GM12801 (cell line): ENCODE measurements around the gene AKAP8L.

Experiments
- TF ChIP-seq, protein P1 (sequence below): IDR thresholded peaks from one replicate; pipeline ENCODE4 v1.5.1; 2011; ENCODE audit warnings: control low read depth; ENCODE audit not compliant: insufficient read length; ENCODE audit errors: extremely low read depth

Gene AKAP8L

GRCh38 chr19:15417699-15418098, 1.1 kb downstream of the AKAP8L start:
- TF ChIP-seq, protein P1, sequence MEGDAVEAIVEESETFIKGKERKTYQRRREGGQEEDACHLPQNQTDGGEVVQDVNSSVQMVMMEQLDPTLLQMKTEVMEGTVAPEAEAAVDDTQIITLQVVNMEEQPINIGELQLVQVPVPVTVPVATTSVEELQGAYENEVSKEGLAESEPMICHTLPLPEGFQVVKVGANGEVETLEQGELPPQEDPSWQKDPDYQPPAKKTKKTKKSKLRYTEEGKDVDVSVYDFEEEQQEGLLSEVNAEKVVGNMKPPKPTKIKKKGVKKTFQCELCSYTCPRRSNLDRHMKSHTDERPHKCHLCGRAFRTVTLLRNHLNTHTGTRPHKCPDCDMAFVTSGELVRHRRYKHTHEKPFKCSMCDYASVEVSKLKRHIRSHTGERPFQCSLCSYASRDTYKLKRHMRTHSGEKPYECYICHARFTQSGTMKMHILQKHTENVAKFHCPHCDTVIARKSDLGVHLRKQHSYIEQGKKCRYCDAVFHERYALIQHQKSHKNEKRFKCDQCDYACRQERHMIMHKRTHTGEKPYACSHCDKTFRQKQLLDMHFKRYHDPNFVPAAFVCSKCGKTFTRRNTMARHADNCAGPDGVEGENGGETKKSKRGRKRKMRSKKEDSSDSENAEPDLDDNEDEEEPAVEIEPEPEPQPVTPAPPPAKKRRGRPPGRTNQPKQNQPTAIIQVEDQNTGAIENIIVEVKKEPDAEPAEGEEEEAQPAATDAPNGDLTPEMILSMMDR, result no peak

DNA sequence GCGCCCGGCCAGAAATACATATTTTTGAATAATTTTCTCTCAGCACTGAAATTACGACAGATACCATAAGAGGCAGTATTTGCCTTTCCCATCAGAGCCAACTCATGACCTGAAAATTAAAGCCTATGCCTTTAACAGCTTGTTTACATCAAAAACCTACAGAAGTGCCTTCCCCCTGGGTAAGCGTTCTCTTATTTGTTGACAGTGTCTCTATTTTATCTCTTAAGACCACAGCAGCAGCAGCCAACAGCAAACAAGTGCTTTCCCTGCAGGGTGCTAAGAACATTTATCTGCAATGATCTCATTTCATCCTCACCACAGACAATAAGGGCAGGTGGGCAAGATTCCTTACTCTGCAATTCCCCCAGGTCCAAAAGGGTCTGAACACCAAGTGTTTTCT, 6.0 kb downstream of the AKAP8L start:
- TF ChIP-seq, protein P1, result no peak

DNA sequence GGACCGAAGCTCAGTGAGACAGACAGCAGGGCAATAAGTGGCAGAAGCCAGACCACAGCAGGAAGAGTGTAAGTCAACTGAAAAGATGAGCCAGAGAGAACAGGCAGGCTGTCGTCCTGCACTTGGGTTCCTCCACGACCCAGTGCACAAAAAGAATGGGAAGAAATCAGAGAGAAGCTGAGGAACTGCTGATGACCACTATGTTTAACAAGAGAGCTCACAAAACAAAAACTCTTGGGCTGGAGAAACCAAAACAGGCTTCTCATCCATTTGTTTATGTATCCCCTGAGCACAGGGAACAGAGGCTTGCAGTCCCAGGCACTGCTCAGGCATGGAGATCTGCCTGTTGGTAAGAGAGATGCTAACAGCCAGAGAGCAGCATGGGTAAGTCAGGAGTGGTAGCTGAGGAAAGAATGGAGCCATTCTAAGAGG, 14.0 kb downstream of the AKAP8L start:
- TF ChIP-seq, protein P1, result no peak

DNA sequence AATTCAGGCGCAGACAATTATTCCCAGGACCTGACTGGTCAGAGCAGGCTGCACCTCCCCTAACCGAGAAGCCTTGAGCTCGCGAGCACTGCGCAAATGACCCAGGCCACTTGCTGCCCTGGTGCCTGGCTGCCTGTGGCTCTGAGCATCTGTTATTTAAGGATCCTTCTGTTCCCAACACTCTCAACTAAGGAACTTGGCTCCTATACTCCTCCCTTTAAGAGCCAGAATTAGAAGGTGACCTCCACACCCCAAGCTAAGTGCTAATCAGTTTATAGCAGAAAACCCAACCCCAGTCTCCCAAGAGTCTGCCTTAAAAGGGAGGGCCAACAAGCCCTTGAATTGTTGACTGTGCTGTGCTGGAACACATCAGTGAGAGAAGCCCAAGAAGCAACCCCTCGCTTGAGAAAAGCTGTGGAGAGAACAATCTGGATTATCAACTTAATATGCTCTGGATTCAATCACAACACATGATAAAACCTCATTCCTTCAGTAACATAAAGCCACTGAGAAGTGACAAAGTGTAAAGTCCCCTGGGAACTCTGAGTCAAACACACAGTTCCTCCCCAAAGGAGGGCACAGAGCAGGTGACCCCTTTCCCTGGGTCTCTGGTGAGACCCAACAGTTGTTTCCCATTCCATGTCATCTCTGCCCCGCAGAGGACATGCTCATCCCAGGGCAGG, 14.6 kb downstream of the AKAP8L start:
- TF ChIP-seq, protein P1, result no peak

DNA sequence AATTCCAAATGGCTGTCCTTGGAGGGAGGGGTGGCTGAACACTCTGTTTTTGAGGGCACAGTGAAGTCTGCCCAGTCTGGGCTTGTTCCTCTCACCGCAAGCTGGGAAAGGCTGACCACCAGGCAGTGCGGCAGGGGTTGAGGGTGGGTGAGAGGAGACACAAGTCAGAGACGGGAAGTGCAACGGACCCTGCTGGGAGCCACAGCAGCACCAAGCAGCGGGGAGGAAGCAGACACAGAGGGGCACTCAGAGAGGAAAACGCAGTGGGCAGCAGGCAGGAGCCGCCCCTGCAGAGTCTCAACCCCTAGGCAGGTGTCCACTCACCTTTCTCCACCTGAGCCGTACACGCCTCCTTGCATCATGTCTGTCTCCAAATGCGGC, 15.6 kb downstream of the AKAP8L start:
- TF ChIP-seq, protein P1, result no peak

DNA sequence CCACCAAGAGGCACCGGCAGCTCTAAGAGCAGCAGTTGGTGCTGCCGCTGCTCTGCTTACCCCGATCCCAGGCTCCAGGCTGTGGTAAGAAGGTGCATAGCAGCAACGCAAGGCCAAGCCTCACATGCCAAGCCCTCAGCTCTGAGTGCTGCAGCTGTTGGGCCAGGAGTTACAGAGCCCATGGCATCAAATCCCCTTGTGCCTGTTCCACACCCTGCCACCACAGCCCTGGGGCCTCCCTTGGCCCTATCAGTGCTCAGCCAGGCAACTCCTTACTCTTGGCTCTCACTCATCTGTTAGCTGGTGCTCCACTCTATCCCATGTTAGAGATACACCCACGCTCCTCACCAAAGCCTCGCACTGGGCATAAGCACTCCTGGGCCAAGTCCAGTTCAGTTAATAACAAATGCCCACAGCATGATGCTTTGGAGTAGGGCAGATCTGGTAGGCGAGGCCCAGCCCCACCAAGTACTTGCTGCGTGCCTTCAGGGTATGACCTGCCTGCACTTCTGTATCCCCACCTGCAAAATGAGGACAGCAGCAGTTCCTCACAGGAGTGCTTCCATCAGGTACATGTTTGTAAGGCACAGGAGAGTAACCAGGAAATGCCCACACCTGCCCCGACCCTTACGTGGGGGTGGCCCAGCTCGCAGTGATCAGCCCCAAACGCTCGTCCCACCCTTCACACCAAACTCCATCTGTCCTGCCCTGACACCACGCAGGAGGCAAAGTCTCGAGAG, 16.2 kb downstream of the AKAP8L start:
- TF ChIP-seq, protein P1, result no peak

GRCh38 chr19:15401397-15401710, 17.4 kb downstream of the AKAP8L start:
- TF ChIP-seq, protein P1, result no peak
